Cardiac muscle cell (in vitro differentiated cells and primary cell): Measurements from ENCODE around the gene ANKRD11. TPM values are rescaled to one million over a fixed set of nuclear protein-coding genes. Genes with fewer than 3 reads are reported as not detected.
"Not testable (repeated sequence)": the region's sequence is repeated elsewhere in the genome, so short reads cannot be mapped to it uniquely, and the experiment has no call there.

Experiments
- DNase-seq, 2 donors: peaks; one replicate each; pipeline versions ENCODE4 v3.0.0 to v3.0.0-alpha.2; 2010 to 2017; ENCODE audit warnings: low read depth in 1 of 2, low spot score in 1 of 2
- H3K27ac ChIP-seq: fragments of 200-600 bp; sonication (generic); 2 replicates; pipeline ENCODE4 v1.5.1; 2016
- H3K27me3 ChIP-seq: fragments of 200-600 bp; sonication (generic); 2 replicates; pipeline ENCODE4 v1.6.0; 2016; ENCODE audit warnings: control low read depth
- H3K36me3 ChIP-seq: fragments of 200-600 bp; sonication (generic); 2 replicates; pipeline ENCODE4 v1.5.1; 2016; ENCODE audit warnings: control low read depth
- H3K4me1 ChIP-seq: fragments of 200-600 bp; sonication (generic); 2 replicates; pipeline ENCODE4 v1.8.1; 2017; ENCODE audit warnings: low read depth, mild to moderate bottlenecking, mixed run types
- H3K4me3 ChIP-seq: fragments of 200-600 bp; sonication (generic); 2 replicates; pipeline ENCODE4 v1.5.1; 2016; ENCODE audit warnings: mild to moderate bottlenecking
- H3K9me3 ChIP-seq: fragments of 200-600 bp; sonication (generic); 2 replicates; pipeline ENCODE4 v1.5.1; 2017; ENCODE audit warnings: low read depth, mild to moderate bottlenecking, control low read depth
- polyA plus RNA-seq: library from polyadenylated mRNA; unstranded; fragments of >200 nt; fragmentation: Nextera tagmentation; extraction: Ambion mirVana; gene quantifications from 2 replicates; pipeline ENCODE4 v1.2.1, GENCODE V29; 2016
- total RNA-seq: library from RNA; depleted of rRNA; stranded (reverse); fragments of >200 nt; gene quantifications from 2 replicates; pipeline ENCODE4 v1.2.3, GENCODE V29; 2016
- TF ChIP-seq, protein P1 (sequence below): IDR thresholded peaks from 2 replicates; pipeline ENCODE4 v1.5.1; 2012; ENCODE audit warnings: low read depth, mild to moderate bottlenecking, low read length

Gene ANKRD11
- total and polyA plus RNA-seq, 2 experiments from 2014 or later, result 111 to 131 TPM

DNA sequence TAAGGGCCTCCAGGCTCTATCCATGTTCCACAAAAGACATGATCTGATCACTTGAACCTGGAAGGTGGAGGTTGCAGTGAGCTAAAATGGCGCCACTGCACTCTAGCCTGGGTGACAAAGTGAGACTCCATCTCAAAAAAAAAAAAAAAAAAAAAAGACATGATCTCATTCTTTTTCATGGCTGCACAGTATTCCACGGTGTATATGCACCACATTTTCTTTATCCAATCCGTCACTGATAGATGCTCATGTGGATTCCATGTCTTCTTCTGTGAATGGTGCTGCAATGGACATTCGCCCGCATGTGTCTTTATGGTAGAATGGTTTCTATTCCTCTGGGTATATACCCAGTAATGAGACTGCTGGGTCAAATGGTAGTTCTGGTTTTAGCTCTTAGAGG is 124.4 kb downstream of the ANKRD11 start:
- no peak for DNase-seq
- H3K9me3 ChIP-seq, result no peaks in the 10 kb centered on the region
- no peak overlapping the region for H3K4me3 ChIP-seq
- H3K27ac ChIP-seq, result no peak overlapping the region
- peaks cover 31% of the 10 kb centered on the region for H3K4me1 ChIP-seq
- no peaks in the 10 kb centered on the region for H3K27me3 ChIP-seq
- no peaks in the 10 kb centered on the region for H3K36me3 ChIP-seq
- TF ChIP-seq, protein P1, sequence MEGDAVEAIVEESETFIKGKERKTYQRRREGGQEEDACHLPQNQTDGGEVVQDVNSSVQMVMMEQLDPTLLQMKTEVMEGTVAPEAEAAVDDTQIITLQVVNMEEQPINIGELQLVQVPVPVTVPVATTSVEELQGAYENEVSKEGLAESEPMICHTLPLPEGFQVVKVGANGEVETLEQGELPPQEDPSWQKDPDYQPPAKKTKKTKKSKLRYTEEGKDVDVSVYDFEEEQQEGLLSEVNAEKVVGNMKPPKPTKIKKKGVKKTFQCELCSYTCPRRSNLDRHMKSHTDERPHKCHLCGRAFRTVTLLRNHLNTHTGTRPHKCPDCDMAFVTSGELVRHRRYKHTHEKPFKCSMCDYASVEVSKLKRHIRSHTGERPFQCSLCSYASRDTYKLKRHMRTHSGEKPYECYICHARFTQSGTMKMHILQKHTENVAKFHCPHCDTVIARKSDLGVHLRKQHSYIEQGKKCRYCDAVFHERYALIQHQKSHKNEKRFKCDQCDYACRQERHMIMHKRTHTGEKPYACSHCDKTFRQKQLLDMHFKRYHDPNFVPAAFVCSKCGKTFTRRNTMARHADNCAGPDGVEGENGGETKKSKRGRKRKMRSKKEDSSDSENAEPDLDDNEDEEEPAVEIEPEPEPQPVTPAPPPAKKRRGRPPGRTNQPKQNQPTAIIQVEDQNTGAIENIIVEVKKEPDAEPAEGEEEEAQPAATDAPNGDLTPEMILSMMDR, result no peak

DNA sequence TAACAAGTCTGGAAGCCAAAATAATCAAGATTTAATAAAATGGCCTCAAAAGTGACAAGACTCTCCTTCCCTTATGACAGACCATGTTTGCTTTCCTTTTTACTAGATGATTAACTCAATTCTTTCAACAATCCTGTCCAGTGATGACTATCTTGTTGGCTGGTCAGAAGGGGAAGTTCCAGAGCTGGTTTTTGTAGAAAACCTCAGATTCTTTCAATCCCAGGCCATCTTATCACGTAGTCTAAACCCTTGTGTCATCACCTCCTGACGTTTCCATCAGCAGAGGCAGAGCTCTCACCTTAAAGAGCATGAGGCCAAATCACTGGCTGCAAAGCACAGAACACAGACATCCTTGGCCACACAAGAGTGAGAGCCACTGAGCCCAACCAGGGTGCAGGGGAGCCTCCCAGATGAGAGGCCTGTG is 125.3 kb downstream of the ANKRD11 start:
- Histone ChIP-seq H3K36me3 (no peaks in the 10 kb centered on the region), H3K27ac (peak overlapping the region; percentile 31), H3K4me3 (no peak overlapping the region), H3K4me1 (peaks cover 32% of the 10 kb centered on the region), H3K9me3 (no peaks in the 10 kb centered on the region), H3K27me3 (no peaks in the 10 kb centered on the region)
- TF ChIP-seq, protein P1, result no peak
- DNase-seq, result peak in 1 of 2 donors; percentile 60

DNA sequence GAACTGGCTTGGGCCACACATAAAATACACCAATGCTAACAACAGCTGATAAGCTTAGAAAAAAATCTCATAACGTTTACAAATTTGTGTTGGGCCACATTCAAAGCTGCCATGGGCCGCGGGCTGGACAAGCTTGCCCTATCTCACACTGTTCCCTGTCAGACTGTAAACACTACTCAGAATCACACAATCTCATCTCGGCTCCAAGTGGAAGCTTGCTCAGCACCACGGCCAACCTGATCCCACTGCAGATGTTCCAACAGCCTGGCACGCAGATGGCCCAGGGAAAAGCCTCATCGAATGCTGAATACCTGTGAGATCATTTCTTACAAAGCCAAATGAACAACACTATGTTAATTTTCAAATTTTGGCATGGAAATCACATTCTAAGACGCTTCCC is 125.8 kb downstream of the ANKRD11 start:
- Histone ChIP-seq H3K27ac (peak overlapping the region; percentile 31), H3K4me3 (no peak overlapping the region), H3K36me3 (no peaks in the 10 kb centered on the region), H3K9me3 (no peaks in the 10 kb centered on the region), H3K27me3 (no peaks in the 10 kb centered on the region), H3K4me1 (peaks cover 32% of the 10 kb centered on the region)
- peak in 1 of 2 donors; percentile 39 for DNase-seq
- TF ChIP-seq, protein P1, result no peak

DNA sequence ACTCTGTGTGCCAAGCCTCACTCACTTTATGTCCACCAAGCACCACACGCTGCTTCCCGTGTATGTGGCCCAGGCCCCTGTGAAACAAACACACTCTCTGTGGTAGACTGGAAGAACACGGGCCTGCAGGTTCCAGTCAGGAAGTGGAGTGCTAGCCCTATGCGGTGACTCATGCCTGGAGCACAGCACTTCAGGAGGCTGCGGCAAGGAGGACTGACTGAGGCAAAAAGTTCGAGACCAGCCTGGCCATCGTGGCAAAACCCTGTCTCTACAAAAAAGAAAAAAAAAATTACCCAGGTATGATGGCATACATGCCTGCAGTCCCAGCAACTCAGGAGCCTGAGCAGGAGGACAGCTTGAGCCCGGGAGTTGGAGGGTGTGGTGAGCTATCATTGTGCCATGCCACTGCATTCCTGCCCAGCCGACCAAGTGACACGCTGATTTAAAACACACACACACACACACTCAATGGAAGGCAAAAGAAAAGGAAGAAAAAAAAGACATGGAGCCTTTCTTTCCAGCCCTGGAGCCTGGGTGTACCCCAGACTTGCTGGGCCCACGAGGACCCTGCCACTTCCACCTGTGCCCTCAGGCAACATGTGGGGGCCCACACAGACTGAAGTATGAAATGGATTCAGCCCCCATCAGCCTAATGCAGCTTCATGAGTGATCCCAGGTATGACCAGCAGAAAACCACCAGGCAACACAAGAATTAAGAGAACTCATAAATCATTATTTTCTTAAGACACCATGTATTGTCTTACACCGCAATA is 126.6 kb downstream of the ANKRD11 start:
- H3K27me3 ChIP-seq, result no peaks in the 10 kb centered on the region
- H3K36me3 ChIP-seq, result no peaks in the 10 kb centered on the region
- DNase-seq, result peak in 1 of 2 donors; percentile 78
- peaks cover 38% of the 10 kb centered on the region for H3K4me1 ChIP-seq
- H3K4me3 ChIP-seq, result no peak overlapping the region
- peak overlapping the region; percentile 31 for H3K27ac ChIP-seq
- no peaks in the 10 kb centered on the region for H3K9me3 ChIP-seq
- TF ChIP-seq, protein P1, result no peak

DNA sequence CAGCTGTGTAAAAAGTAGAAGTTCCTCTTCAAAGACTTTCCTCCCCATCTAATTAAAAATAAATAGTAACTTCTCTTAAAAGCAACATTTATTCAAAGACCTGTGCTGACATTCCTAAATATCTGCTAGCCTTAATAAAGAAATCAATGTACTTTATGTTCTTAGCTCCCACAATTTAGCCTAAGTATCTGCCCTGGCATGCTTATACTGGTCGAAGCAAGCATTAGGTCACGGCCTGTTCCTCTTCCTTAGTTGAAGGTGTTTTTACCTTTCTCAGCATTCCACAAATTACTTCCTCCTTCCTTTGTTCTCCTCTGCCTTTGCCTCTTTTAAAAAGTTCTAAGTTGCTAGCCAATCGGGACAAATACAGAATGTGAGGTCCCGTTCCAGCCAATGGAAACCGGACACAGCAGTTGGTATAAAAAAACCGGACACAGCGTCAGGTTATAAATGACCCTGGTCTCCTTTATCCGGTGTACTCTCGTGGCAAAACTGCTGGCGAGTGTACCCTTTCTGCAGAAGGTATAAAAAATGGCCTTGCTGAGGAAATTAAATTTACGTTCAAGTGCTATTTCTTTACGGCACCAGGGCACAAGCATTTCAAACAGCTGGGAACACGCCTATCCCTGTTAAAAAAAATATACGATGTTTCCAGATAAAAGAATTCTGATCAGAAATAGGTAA is 127.7 kb downstream of the ANKRD11 start:
- not testable (repeated sequence) for H3K9me3 ChIP-seq, H3K4me3 ChIP-seq, H3K27ac ChIP-seq, DNase-seq, H3K27me3 ChIP-seq, H3K36me3 ChIP-seq
- H3K4me1 ChIP-seq, result peaks cover 38% of the 10 kb centered on the region
